Measurements from ENCODE around the gene FAM135A. TPM values are rescaled to one million over a fixed set of nuclear protein-coding genes. Genes with fewer than 3 reads are reported as not detected.

Gene FAM135A
- polyA plus RNA-seq, 2 of the 4 experiments (the other 2 are of a cell fraction) = 11.3 to 33.6 TPM

DNA sequence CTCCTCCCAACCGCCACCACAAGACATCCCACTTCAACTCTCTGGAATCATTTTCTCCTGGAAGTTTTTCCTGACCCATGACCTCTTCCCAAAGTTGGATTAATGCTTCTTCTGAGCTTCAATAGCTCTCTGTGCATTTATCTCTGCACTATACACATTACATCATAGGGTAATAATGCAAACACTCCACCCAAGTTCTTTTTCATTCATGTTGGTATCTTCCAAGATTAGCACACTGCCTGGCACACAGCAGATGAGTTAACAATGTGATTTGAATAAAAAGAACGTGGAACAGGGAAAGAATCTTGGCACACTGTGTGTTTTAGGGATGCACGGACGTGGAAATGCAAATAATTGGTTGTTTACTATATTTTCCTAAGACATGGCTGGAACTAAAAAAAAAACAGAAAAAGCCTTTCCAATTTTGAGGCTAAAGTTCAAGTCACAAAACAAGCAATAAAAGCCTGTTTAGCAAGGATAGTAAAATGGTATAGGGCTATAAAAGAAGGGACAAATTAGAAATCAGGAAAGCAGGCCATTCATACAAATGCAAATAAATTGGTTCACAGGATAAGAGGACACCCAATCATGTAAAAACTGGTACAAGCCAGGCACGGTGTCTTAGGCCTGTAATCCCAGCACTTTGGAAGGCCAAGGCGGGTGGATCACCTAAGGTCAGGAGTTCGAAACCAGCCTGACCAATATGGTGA, 1.6 kb upstream of the FAM135A start:
- ATAC-seq = no peak
- Histone ChIP-seq H3K9me3 (no peaks in the 10 kb centered on the region), H3K27ac (no peak overlapping the region), H3K4me3 (no peak overlapping the region), H3K4me1 (peaks cover 26% of the 10 kb centered on the region; the same call in 2 of the 3 replicates), H3K4me2 (peak overlapping the region; percentile 73)
- CTCF ChIA-PET = interaction anchor here (1.6 to 5.2 kb wide), 2 partner anchors 41 to 102 kb away, joined by 6 to 42 read pairs; no protein-coding TSS in a partner anchor
- no peak for DNase-seq (ENCODE audit: low read depth in 1 of 2, low spot score in 1 of 2)
- FAIRE-seq = no peak
- TF ChIP-seq NPAS2 (CRISPR knock-in tag; IDR thresholded peaks at IDR 0.05; ENCODE audit: borderline replicate concordance) (no peak), EHF (CRISPR knock-in tag; IDR thresholded peaks at IDR 0.05) (no peak), KDM1A (IDR thresholded peaks at IDR 0.05; ENCODE audit: low read depth) (no peak), FOSB (CRISPR knock-in tag; IDR thresholded peaks at IDR 0.05) (no peak), TP53 (CRISPR knock-in tag; IDR thresholded peaks at IDR 0.05) (no peak), ZC3H11A (IDR thresholded peaks at IDR 0.05) (no peak), FOXS1 (CRISPR knock-in tag; IDR thresholded peaks at IDR 0.05) (no peak), MAZ (IDR thresholded peaks at IDR 0.05; ENCODE audit: borderline replicate concordance, low read depth, low read length) (no peak), PHF8 (IDR thresholded peaks at IDR 0.05; ENCODE audit: borderline replicate concordance, low read depth) (no peak)
- POLR2A ChIA-PET = interaction anchor here (0.6 to 2.3 kb wide), 2 partner anchors 13 to 125 kb away, joined by 5 to 59 read pairs; no protein-coding TSS in a partner anchor
- WGBS (ENCODE audit: missing lambda C conversion rate) = 72% methylated on average over 7 of the region's 7 CpGs

- ATAC-seq (peak; percentile 49 to 59), FAIRE-seq (no peak), DNase-seq (ENCODE audit: low read depth in 1 of 2, low spot score in 1 of 2) (no peak)
- no peaks in the 10 kb centered on the region for H3K9me3 ChIP-seq
- H3K4me3 ChIP-seq = peak overlapping the region; percentile 77
- H3K4me1 ChIP-seq = peaks cover 26% of the 10 kb centered on the region; the same call in 2 of the 3 replicates
- 50% methylated on average over 25 of the region's 25 CpGs for WGBS (ENCODE audit: missing lambda C conversion rate)
- ChIA-PET POLR2A (interaction anchor here (0.6 to 2.3 kb wide), 9 partner anchors 7 to 191 kb away, joined by 3 to 59 read pairs (median 3); no protein-coding TSS in a partner anchor), CTCF (interaction anchor here (0.9 to 5.2 kb wide), 5 partner anchors 14 to 153 kb away, joined by 3 to 42 read pairs (median 3); no protein-coding TSS in a partner anchor)
- H3K27ac ChIP-seq = peak overlapping the region; percentile 92 to 94
- H3K4me2 ChIP-seq = peak overlapping the region; percentile 73
- TF ChIP-seq RARB (CRISPR knock-in tag; IDR thresholded peaks at IDR 0.05) = no peak
- TF ChIP-seq PHF8 (IDR thresholded peaks at IDR 0.05; ENCODE audit: borderline replicate concordance, low read depth) = peak; percentile 94
- TF ChIP-seq ATOH8 (CRISPR knock-in tag; IDR thresholded peaks at IDR 0.05; ENCODE audit: low read depth) = no peak
- TF ChIP-seq CBX8 (IDR thresholded peaks at IDR 0.05) = peak; percentile 30; the same call in 1 of the 2 replicates
- no peak for TF ChIP-seq TFCP2L1 (CRISPR knock-in tag; IDR thresholded peaks at IDR 0.05)
- TF ChIP-seq, protein P1, sequence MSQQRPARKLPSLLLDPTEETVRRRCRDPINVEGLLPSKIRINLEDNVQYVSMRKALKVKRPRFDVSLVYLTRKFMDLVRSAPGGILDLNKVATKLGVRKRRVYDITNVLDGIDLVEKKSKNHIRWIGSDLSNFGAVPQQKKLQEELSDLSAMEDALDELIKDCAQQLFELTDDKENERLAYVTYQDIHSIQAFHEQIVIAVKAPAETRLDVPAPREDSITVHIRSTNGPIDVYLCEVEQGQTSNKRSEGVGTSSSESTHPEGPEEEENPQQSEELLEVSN (IDR thresholded peaks at IDR 0.05; ENCODE audit: borderline replicate concordance, low read depth) = no peak
- peak; percentile 53 for TF ChIP-seq KDM5A (IDR thresholded peaks at IDR 0.05)
- TF ChIP-seq, protein P2, sequence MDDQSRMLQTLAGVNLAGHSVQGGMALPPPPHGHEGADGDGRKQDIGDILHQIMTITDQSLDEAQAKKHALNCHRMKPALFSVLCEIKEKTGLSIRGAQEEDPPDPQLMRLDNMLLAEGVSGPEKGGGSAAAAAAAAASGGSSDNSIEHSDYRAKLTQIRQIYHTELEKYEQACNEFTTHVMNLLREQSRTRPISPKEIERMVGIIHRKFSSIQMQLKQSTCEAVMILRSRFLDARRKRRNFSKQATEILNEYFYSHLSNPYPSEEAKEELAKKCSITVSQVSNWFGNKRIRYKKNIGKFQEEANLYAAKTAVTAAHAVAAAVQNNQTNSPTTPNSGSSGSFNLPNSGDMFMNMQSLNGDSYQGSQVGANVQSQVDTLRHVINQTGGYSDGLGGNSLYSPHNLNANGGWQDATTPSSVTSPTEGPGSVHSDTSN (IDR thresholded peaks at IDR 0.05) = no peak
Measured at GRCh38 chr6:70412252-70413113, 825 bp upstream of the FAM135A start.

DNA sequence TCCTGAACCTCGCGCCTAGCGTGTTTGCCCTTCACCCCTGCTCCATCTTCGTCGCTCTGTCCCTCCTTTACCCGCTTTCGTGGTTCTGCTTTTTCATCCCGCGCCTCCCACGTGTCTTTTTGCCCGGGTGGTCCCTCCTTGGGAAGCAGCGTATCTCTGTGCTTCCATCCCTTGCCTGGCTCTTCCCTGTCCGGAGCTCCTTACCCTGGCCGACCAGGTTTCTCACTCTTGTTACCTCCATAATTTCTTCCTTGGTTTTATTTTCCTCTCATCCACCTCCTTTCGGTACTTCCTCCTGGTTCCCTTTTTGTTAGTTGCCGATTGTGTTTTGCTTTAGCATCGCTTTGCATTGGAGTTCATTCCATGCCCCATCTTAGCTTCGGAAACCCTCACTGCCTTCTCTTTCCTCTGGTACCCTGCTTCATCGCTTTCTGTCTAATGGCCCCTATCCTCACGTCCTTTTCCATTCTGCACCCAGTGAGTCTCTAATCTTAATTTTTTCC, 735 bp downstream of the FAM135A start:
- ChIA-PET POLR2A (interaction anchor here (0.7 to 2.3 kb wide), 5 partner anchors 8 to 45 kb away, joined by 3 to 59 read pairs (median 8); no protein-coding TSS in a partner anchor), CTCF (interaction anchor here (1.3 to 5.2 kb wide), 2 partner anchors 44 to 151 kb away, joined by 3 to 42 read pairs; no protein-coding TSS in a partner anchor)
- Histone ChIP-seq H3K4me2 (peak overlapping the region; percentile 63), H3K9me3 (no peaks in the 10 kb centered on the region), H3K27ac (peak overlapping the region; percentile 92 to 96), H3K4me1 (peaks cover 26% of the 10 kb centered on the region; the same call in 2 of the 3 replicates), H3K4me3 (peak overlapping the region; percentile 77)
- DNase-seq (ENCODE audit: low read depth in 1 of 2, low spot score in 1 of 2) (peak; percentile 6 to 9), ATAC-seq (peak; percentile 43 to 48; a peak in 5 of 6 replicates), FAIRE-seq (no peak)
- 1% methylated on average over 20 of the region's 20 CpGs for WGBS (ENCODE audit: missing lambda C conversion rate)
- TF ChIP-seq NFE2L2 (conservative IDR thresholded peaks at IDR 0.05; ENCODE audit: low read length) (no peak), HOXA7 (CRISPR knock-in tag; IDR thresholded peaks at IDR 0.05) (no peak), CBX8 (IDR thresholded peaks at IDR 0.05) (no peak), NR3C1 (IDR thresholded peaks at IDR 0.05) (no peak), POLR2A (IDR thresholded peaks at IDR 0.05; ENCODE audit: low read length) (no peak), MAX (IDR thresholded peaks at IDR 0.05) (no peak; the same call in 1 of the 2 replicates), TP53 (CRISPR knock-in tag; IDR thresholded peaks at IDR 0.05) (no peak), BHLHE40 (IDR thresholded peaks at IDR 0.05; ENCODE audit: low read depth, low read length) (no peak)
- TF ChIP-seq, protein P1 (IDR thresholded peaks at IDR 0.05; ENCODE audit: borderline replicate concordance, low read depth) = no peak
